K562 (cell line): ENCODE measurements around the gene DDR1.

ENCODE experiments used
- CEBPB ChIP-seq: fragments of 450-650 bp; IDR thresholded peaks from 2 replicates; pipeline ENCODE4 v1.6.1; 2016; ENCODE audit warnings: missing genetic modification characterization, missing compliant biosample characterization
- CTCF ChIP-seq, 3 experiments: IDR thresholded peaks in 2 of 3; conservative IDR thresholded peaks in 1 of 3; 2 replicates each; pipeline ENCODE4 v1.5.1; 2011 to 2012; ENCODE audit warnings: low read length in 3 of 3, mild to moderate bottlenecking in 3 of 3, control low read depth in 2 of 3, improper control_type of control experiment in 1 of 3, inconsistent platforms in 1 of 3, low read depth in 1 of 3, mixed read lengths in 1 of 3, moderate library complexity in 1 of 3; ENCODE audit not compliant: insufficient read depth in 2 of 3
- MITF ChIP-seq: IDR thresholded peaks from 2 replicates; pipeline ENCODE4 v1.6.1; 2014; ENCODE audit warnings: antibody characterized with exemption
- MTF1 ChIP-seq: fragments of 250-450 bp; sonication (Bioruptor Pico); IDR thresholded peaks from 2 replicates; pipeline ENCODE4 v1.9.0; 2021; ENCODE audit warnings: moderate library complexity, mild to moderate bottlenecking, inconsistent platforms, borderline replicate concordance
- RBM34 ChIP-seq: fragments of 200-400 bp; formaldehyde crosslinking; IDR thresholded peaks from 2 replicates; pipeline ENCODE4 v1.6.1; 2018; ENCODE audit warnings: low read length, borderline replicate concordance; ENCODE audit not compliant: insufficient read depth
- SMC3 ChIP-seq: conservative IDR thresholded peaks from 2 replicates; pipeline ENCODE4 v1.6.1; 2011; ENCODE audit warnings: low read depth, low read length, improper control_type of control experiment; ENCODE audit not compliant: insufficient read depth
- WHSC1 ChIP-seq: IDR thresholded peaks from one replicate; pipeline ENCODE4 v1.6.1; 2012; ENCODE audit warnings: low read length, control low read depth, inconsistent platforms

- TF ChIP-seq SMC3 (no peak), WHSC1 (no peak), RBM34 (no peak), CTCF (IDR thresholded peaks at IDR 0.05 in 2 of 3, conservative IDR thresholded peaks at IDR 0.05 in 1 of 3; ENCODE audit: insufficient read depth in 2 of 3, low read depth in 1 of 3, low read length in 3 of 3) (no peak), CEBPB (no peak), MTF1 (no peak), MITF (no peak)
Measured at GRCh38 chr6:30836957-30837356, 47.4 kb upstream of the DDR1 start.
